Type B pancreatic cell (in vitro differentiated cells): ENCODE measurements around the gene AFAP1. TPM values are rescaled to one million over a fixed set of nuclear protein-coding genes. Genes with fewer than 3 reads are reported as not detected.

Source experiments
- DNase-seq: peaks from one replicate; pipeline ENCODE4 v3.0.0; 2021; ENCODE audit warnings: mixed read lengths; ENCODE audit not compliant: unreplicated experiment; ENCODE audit errors: extremely low spot score
- H3K27ac Mint-ChIP-seq: 2 replicates; pipeline ENCODE4 v1.8.0; 2021; ENCODE audit warnings: mild to moderate bottlenecking, mixed read lengths
- H3K27me3 Mint-ChIP-seq: 2 replicates; pipeline ENCODE4 v1.8.0; 2021; ENCODE audit warnings: mixed read lengths
- H3K36me3 Mint-ChIP-seq: 2 replicates; pipeline ENCODE4 v1.8.0; 2021; ENCODE audit warnings: mixed read lengths
- H3K4me1 Mint-ChIP-seq: one replicate; pipeline ENCODE4 v1.8.0; 2021; ENCODE audit warnings: mixed read lengths; ENCODE audit not compliant: unreplicated experiment
- H3K4me3 Mint-ChIP-seq: 2 replicates; pipeline ENCODE4 v1.8.0; 2021; ENCODE audit warnings: mild to moderate bottlenecking, mixed read lengths
- H3K9me3 Mint-ChIP-seq: 2 replicates; pipeline ENCODE4 v1.8.0; 2021; ENCODE audit warnings: mixed read lengths
- total RNA-seq: library from RNA; stranded (reverse); gene quantifications from 2 replicates; pipeline ENCODE4 v1.2.1, GENCODE V29; 2021; ENCODE audit warnings: low replicate concordance
- TF ChIP-seq, protein P1 (sequence below): fragments of 200-600 bp; sonication (generic); conservative IDR thresholded peaks from 2 replicates; pipeline ENCODE4 v1.5.0; 2021; ENCODE audit warnings: antibody characterized with exemption, mild to moderate bottlenecking

The AFAP1 gene
- total RNA-seq, 1 donor from 2014 or later, result 36.6 TPM

DNA sequence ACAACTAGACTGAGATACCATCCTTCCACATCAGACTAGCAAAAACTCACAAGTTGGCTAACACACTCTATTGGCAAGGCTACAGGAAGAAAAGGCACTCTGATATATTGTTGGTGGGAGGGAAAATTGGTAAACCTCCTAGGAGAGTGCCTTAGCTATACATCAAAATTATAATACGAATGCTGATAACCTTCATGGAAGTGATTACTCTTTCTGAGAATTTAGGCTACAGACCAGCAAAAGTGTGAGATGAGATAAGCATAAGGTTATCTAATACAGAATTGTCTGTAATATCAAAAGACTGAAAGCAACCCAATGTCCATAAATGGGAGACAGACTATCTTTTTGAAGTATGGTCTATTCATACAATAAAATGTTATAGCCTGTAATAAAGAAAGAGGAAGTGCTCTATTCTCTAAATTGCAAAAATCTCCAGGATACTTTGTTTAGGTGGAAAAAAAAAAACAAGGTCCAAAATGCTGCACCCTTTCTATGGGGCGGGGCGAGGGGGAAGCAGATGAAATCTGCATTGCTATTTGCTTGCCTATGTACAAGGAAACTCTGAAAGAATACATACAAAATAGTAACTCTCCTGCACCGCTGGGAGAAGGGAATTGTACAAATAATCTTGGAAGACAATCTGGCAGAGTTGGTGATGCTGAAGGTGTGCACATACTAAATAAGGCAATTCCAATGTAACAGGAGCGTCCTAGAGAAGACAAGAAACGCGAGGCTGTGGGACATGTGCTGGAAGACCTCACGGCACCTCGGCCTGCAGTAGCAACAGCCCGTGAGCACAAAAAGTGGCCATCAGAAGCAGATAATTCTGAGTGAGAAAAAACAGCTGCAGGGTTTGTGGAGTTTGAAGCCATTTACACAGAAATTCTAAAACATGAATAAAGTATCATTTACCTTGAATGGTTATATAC is 109.7 kb downstream of the AFAP1 start:
- Mint-ChIP-seq H3K36me3 (peaks cover 56% of the 10 kb centered on the region), H3K27me3 (no peaks in the 10 kb centered on the region), H3K9me3 (peaks cover 5% of the 10 kb centered on the region), H3K27ac (no peak overlapping the region), H3K4me1 (peaks cover 50% of the 10 kb centered on the region), H3K4me3 (no peak overlapping the region)
- TF ChIP-seq, protein P1, sequence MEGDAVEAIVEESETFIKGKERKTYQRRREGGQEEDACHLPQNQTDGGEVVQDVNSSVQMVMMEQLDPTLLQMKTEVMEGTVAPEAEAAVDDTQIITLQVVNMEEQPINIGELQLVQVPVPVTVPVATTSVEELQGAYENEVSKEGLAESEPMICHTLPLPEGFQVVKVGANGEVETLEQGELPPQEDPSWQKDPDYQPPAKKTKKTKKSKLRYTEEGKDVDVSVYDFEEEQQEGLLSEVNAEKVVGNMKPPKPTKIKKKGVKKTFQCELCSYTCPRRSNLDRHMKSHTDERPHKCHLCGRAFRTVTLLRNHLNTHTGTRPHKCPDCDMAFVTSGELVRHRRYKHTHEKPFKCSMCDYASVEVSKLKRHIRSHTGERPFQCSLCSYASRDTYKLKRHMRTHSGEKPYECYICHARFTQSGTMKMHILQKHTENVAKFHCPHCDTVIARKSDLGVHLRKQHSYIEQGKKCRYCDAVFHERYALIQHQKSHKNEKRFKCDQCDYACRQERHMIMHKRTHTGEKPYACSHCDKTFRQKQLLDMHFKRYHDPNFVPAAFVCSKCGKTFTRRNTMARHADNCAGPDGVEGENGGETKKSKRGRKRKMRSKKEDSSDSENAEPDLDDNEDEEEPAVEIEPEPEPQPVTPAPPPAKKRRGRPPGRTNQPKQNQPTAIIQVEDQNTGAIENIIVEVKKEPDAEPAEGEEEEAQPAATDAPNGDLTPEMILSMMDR, result no peak
- DNase-seq, result no peak

DNA sequence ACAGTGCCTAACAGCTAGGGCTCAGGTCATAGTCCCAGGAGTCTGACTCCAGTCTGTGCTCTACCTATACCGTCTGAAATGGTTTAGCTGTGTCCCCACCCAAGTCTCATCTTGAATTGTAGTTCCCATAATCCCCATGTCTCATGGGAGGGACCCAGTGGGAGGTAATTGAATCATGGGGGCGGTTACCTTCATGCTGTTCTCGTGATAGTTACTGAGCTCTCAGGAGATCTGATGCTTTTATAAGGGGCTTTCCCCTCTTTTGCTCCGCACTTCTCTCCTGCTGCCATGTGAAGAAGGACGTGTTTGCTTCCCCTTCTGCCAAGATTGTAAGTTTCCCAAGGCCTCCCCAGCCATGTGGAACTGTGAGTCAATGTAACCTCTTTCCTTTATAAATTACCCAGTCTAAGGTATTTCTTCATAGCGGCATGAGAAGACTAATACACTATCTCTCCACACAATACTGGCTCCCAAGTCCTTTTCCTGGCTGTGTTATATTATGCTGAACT is 110.8 kb downstream of the AFAP1 start:
- Mint-ChIP-seq H3K36me3 (peaks cover 54% of the 10 kb centered on the region), H3K4me3 (peak overlapping the region; percentile 5), H3K27me3 (no peaks in the 10 kb centered on the region), H3K9me3 (peaks cover under 1% of the 10 kb centered on the region), H3K4me1 (peaks cover 59% of the 10 kb centered on the region), H3K27ac (peak overlapping the region; percentile 52)
- DNase-seq, result no peak
- TF ChIP-seq, protein P1, result no peak

DNA sequence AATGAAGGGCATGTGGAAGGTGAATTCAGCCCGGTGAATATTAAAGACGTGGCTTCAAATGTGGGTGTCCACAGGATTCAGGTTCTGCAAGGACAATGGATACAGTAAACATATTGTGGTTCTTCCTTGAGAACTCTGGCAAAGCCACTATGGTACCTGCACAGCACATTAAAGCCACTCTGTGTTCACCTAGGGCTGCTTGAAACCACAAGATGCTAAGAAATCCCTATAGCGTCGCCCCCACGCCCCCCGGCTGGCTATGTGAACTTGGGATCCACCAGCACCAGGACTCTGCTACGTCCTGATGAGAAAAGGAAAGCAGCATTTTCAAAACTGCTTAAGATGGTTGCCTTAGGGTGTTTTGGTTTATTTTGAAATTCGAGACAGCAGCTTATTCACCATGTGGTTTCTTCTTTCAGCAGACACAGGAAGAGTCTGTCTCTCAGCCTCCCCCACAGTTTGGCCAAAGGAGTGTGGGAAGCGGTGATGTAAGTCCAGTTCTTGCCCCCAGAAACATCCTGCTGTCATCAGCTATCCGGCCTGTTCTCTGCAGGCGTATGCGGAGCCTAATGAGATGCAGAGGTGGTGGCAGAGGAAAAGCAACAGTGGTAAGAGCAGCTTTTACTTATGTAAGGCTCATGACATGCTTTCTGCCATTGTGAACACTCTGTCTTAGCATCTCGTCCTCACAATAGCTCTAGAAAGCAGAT is 111.5 kb downstream of the AFAP1 start:
- Mint-ChIP-seq H3K36me3 (peaks cover 51% of the 10 kb centered on the region), H3K9me3 (no peaks in the 10 kb centered on the region), H3K27ac (peak overlapping the region; percentile 52), H3K4me3 (peak overlapping the region; percentile 6), H3K4me1 (peaks cover 66% of the 10 kb centered on the region), H3K27me3 (no peaks in the 10 kb centered on the region)
- TF ChIP-seq, protein P1, result no peak
- DNase-seq, result no peak

DNA sequence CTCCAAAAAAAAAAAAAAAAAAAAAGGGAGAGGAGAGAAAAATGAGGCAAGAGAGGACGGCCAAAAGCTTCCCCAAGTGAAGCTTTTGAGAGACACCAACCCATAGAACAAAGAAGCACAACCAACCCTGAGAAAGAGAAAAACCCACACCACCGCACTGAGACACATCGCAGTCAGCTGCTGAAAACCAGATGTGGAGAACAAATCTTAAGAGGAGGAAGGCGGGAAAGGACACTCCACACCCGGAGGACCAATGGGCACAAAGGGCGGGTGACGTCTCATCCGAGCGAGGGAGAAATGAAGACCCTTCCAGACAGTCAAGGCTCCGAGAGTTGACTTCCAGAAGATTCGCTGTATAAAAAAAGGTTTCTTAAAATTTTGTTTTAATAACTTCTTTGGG is 112.1 kb downstream of the AFAP1 start:
- peaks cover 70% of the 10 kb centered on the region for H3K4me1 Mint-ChIP-seq
- no peaks in the 10 kb centered on the region for H3K27me3 Mint-ChIP-seq
- H3K27ac Mint-ChIP-seq, result peak overlapping the region; percentile 52
- TF ChIP-seq, protein P1, result no peak
- peaks cover 45% of the 10 kb centered on the region for H3K36me3 Mint-ChIP-seq
- DNase-seq, result no peak
- H3K9me3 Mint-ChIP-seq, result no peaks in the 10 kb centered on the region
- H3K4me3 Mint-ChIP-seq, result no peak overlapping the region

DNA sequence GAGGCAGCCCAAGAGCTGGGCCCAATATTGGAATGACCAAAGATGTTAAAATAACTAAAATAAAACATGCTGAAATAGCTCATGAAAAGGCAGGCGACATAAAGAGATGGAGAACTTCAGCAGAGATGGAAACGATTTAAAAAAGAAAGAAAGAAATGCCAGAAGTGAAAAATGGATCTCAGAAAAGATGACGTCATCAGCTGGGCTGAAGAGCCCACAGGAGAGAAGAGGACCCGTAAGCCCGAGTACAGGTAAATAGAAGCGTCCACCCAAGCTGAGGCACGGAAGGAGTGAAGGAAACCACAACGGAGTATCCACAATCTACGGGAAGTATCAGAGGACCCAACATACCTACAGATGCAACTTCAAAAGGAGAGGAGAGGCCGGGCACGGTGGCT is 112.8 kb downstream of the AFAP1 start:
- H3K4me3 Mint-ChIP-seq, result no peak overlapping the region
- H3K27ac Mint-ChIP-seq, result no peak overlapping the region
- H3K27me3 Mint-ChIP-seq, result no peaks in the 10 kb centered on the region
- peaks cover 38% of the 10 kb centered on the region for H3K36me3 Mint-ChIP-seq
- TF ChIP-seq, protein P1, result no peak
- H3K9me3 Mint-ChIP-seq, result no peaks in the 10 kb centered on the region
- DNase-seq, result no peak
- peaks cover 65% of the 10 kb centered on the region for H3K4me1 Mint-ChIP-seq
